GM18517 (cell line): ENCODE results near the gene FAM20C.

ENCODE experiments used
- ATAC-seq: cut with Tn5 transposase; IDR thresholded peaks from one replicate; pipeline ENCODE4 v1.9.1; 2021; ENCODE audit warnings: mild to moderate bottlenecking, moderate library complexity; ENCODE audit not compliant: unreplicated experiment

Gene FAM20C

DNA sequence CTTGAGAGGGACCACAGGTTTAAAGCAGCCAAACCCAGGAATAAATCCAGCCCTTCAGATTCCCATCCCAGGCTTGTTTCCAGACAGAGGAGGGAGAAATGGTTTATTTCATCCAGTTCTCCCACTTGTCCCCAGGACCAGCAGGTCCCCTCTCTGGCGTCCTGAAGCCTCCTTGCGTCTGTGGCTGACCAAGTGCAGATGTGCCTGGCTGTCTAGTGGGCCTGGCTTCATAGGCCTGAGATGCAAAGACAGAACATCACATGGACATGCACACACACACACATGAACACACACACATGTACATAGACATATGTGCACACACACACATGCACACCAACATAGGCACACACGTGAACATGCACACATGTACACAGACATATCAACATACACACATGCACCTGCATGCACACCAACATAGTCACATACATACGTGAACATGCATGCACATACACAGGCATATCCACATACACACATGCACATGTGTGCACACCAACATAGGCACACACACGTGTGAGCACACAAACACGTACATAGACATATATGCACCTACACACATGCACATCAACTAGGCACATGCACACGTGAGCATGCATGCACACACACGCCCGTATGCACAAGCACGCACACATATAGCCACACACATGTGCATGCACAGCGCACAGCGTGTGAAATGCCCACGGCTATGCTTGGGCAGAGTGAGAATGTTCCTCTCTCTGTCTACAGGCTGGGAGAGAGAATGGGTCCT is 108.3 kb downstream of the FAM20C start:
- no peak for ATAC-seq

GRCh38 chr7:301291-302053 is 109.1 kb downstream of the FAM20C start:
- ATAC-seq: no peak

GRCh38 chr7:302054-302992 is 110.0 kb downstream of the FAM20C start:
- no peak for ATAC-seq

DNA sequence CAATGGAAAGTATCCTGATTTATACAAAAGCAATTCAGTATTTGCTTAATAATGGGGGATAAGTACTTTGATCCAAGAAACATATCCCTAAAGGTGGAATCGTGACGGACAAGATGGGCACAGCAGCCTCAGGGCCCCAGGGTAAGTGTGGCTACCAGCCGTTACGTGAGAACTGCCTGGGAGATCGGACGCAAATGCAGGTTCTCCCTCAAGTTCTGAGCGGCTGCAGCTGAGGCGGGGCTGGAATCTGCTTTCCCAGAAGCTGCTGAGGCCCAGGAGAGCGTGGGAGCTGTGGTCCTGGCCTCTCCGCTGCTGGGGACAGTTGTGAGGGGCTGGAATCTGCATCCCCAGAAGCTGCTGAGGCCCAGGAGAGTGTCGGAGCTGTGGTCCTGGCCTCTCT is 111.1 kb downstream of the FAM20C start:
- no peak for ATAC-seq

DNA sequence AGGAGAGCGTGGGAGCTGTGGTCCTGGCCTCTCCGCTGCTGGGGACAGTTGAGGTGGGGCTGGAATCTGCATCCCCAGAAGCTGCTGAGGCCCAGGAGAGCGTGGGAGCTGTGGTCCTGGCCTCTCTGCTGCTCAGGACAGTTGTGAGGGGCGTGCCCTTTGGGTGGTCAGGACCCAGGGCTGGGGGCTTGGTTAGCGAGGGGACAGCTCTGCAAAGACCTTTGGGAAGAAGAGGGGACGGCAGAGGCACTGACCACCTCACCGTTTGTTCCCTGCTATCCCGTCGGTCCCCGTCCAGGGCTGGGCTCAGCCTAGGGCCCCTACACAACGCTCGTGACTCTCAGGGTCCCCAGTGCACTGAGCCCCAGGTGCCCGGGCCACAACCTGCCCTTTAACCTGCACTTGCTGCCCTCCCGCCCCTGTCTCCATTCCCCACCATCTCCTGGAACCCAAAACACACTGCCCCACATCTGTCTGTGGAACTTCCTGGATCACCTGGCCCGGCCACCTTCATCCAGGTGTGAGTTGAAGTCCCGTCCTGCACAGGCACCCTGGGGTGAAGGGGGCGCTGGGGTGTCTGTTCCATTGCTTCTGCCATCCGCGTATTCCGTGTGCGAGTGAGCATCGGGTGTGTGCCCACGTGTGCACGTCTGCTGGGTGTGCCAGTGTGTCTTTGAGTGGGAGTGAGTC is 111.7 kb downstream of the FAM20C start:
- ATAC-seq: no peak

GRCh38 chr7:304574-305409 is 112.4 kb downstream of the FAM20C start:
- no peak for ATAC-seq

- ATAC-seq: no peak
Measured at GRCh38 chr7:305410-306151, 113.2 kb downstream of the FAM20C start.

GRCh38 chr7:307970-308369 is 115.6 kb downstream of the FAM20C start:
- no peak for ATAC-seq

GRCh38 chr7:309586-310228 is 117.3 kb downstream of the FAM20C start:
- no peak for ATAC-seq
